Activated CD4-positive, alpha-beta T cell treated with anti-CD3 and anti-CD28 coated beads for 4 hours (primary cell): ENCODE results near the gene CSF1R.
"Not testable (repeated sequence)": the region's sequence is repeated elsewhere in the genome, so short reads cannot be mapped to it uniquely, and the experiment has no call there.

ENCODE experiments used
- DNase-seq, 2 donors: peaks; one replicate each; pipeline ENCODE4 v3.0.0-alpha.2; 2020

The CSF1R gene

GRCh38 chr5:150103678-150104549 is 17.6 kb upstream of the CSF1R start:
- DNase-seq, result no peak

DNA sequence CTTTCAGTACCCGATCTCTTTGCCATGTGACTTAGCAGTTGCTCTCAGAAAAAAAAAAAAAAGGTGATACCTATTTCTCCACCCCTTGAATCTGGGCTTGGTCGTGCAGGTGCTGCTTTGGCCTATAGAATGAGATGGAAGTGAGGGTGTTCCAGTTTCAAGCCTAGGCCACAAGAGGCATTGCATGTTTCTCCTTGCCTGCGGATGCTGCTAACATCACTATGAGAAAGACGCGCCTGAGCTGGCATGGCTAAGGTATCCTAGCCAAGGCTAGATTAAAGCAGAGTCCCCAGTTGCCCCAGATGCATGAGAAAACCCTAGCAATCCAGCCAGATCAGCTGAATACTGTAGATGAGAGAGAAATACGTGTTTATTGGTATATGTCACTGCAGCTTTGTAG is 14.7 kb upstream of the CSF1R start:
- no peak for DNase-seq

DNA sequence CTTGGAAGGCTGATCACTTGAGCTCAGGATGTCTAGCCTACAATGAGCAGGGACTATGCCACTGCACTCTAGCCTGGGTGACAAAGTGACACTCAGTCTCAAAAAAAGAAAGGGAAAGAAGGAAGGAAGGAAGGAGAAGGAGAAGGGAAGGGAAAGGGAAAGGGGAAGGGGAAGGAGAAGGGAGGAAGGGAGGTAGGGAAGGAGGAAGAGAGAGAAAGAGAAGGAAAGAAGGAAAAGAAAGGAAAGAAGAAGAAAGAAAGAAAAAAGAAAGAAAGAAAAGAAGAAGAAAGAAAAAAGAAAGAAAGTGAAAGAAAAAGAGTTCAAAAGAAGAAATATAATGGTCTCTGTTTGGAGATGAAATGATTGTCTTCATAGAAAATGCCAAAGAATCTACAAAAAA is 10.8 kb upstream of the CSF1R start:
- DNase-seq, result no peak

DNA sequence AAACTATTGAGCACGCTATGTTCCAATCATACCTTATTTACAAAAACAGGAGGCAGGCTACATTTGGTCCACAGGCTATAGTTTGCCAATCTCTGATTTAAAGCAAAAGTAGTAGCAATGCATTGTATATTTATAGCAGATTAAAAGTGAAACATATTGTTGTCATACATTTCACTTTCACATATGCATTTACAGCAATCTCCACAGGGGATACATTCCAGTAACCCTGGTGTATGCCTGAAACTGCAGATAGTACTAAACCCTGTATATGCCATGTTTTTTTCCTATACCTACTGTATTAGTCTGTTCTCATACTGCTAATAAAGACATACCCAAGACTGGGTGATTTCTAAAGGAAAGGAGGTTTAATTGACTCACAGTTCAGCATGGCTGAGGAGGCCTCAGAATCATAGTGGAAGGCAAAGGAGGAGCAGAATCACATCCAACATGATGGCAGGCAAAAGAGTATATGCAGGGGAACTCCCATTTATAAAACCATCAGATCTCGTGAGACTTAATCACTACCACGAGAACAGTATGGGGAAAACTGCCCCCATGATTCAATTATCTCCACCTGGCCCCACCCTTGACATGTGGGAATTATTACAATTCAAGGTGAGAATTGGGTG is 5.9 kb upstream of the CSF1R start:
- DNase-seq, result no peak

DNA sequence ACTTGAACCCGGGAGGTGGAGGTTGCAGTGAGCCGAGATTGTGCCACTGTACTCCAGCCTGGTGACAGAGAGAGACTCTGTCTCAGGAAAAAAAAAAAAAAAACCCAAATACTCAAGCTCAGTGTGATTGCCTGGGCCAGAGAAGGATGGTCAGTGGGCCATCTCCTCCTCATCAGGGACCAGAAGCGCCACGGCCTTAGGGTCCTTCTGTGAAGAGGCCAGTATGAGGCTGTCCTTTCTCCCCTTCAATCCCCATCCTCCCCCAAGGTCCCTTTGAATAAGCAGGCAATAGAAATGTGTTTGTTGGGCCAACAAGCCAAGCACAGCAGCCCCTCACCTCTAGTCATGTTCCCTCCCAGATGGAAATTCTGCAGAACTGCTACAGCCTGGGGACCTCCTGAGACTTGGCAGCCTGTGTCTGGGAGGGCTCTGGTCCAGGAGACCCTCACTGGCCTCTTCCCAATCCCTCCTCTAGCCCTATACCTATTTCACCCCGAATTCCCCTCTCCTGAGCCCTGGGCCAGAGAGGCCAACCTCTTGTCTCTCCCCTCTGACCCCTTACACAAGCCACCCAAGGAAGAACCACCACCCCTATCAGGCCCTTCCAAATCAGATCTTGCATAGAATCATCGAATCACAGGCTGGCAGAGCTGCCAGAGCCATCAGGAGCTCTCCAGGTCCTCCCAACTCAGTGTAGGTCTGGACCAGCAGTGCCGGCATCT is 1.0 kb downstream of the CSF1R start:
- no peak for DNase-seq

DNA sequence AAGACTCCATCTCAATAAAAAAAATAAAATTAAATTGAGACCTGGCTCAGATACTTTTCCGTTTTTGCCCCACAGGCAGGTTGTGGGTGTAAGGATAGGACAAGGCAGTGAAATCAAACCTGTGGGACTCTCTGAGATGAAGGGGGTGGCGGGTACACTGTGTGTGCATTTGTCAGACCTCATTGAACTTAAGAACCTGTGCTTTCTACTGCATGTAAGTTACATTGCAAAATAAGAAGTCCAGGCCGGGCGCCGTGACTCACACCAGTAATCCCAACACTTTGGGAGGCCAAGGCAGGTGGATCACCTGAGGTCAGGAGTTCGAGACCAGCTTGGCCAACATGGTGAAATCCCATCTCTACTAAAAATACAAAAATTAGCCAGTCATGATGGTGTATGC is 1.6 kb downstream of the CSF1R start:
- not testable (repeated sequence) for DNase-seq

DNA sequence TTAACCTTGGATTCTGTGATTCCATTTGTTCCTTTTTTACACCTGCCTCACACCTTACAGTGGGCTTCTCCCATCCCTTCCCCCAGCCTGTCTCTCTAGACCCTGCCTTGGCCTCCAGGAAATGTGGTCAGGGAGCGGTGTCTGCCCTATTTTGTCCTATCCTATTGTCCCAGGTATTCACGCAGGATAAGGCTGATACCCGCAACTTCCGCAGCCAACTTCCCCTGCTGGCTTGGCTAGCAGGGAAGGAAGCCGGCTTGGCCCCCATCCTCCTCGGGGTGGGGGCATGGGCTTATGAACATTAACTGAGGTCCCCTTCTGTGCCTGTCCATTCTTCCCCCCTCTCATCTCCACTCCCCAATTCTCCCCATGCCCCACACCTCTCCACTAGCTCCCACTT is 3.5 kb downstream of the CSF1R start:
- no peak for DNase-seq

DNA sequence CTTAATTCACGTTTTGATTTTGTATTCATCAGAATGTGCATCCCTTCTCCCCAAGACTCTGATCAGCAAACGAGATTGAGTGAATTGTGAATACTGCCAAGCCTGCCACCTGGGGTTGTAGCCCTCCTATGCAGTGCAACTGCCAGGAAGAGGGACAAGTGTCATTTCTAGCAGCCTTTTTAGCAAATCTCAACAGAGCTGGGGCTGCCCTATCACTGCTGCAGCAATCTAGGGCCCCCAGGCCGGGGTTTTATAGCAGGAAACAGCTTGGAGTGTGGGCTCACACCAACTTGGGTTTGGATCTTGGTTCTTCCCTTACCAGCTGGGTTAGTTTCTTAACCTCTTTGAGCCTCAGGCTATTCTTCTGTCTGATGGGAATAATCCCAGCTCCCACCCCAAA is 4.0 kb downstream of the CSF1R start:
- no peak for DNase-seq

DNA sequence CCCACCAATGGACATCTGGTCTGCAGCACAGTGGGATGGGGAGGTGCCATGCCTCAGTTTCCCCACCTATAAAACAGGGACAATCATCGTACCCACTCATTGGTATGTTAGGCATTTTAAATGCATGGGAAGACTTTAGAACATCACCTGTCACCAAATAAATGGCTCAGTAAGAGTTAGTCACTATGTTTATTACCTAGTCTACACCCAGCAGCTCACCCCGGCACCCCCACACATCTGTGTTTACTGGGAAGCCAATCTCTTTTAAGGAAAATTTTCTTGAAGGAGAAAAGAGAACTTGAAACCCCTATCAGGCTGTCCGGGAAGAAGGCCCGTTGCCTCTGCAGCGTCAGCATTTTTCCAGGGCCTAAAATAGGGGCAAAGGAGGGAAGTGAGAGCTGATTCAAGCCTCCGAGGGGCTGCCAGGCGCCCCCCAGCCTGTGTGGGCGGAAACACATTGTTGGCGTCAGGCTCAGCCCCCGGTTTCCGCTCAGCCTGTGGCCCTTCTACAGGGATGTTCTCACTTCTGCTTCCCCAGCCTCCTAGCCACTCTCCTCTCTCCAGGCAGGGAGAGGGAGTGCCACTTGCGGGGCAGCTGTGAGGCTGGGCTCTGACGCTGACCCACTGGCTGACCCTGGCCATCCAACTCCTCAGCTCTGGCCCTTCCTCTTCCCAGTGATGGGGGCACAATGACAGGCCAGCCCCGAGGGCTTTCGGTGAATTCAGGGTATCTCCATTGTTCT is 4.6 kb downstream of the CSF1R start:
- no peak for DNase-seq

DNA sequence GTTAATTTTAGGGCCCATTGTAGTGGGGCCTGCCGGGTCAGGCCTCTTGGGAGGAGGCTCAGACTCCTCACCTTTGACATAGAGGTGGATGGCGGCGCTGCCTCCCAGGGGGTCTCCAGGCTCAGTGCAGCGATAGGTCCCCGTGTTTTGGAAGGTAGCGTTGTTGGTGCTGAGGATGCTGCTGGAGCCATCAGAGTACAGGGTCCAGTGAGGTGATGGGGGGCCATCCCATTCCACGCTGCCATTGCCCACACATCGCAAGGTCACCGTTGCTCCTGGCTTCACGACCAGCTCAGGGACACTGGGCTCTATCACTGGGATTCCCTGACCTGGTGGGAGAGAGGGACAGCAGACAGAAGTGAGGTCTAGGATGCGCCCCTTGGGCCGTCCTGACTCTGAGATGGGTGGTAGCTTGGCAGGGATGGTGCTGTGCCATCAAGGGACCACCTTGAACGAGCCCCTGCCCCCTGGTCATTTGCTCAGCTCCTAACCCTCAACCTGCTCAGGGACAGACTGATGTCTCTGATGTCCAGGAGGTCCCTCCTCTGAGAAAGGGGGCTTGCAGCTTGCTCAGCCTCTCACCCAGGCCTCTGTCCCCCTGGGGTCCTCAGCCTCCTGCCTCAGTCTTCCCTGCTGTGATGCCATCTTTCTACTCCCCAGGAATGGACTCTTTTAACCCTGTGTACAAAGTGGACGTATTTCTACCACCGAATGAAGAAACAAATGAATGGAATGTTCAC is 5.5 kb downstream of the CSF1R start:
- no peak for DNase-seq

- DNase-seq, result no peak
Observed at GRCh38 chr5:150079909-150080461, 6.4 kb downstream of the CSF1R start.

GRCh38 chr5:150078802-150079689 is 7.3 kb downstream of the CSF1R start:
- no peak for DNase-seq

- no peak for DNase-seq
Observed at GRCh38 chr5:150077996-150078801, 8.2 kb downstream of the CSF1R start.

DNA sequence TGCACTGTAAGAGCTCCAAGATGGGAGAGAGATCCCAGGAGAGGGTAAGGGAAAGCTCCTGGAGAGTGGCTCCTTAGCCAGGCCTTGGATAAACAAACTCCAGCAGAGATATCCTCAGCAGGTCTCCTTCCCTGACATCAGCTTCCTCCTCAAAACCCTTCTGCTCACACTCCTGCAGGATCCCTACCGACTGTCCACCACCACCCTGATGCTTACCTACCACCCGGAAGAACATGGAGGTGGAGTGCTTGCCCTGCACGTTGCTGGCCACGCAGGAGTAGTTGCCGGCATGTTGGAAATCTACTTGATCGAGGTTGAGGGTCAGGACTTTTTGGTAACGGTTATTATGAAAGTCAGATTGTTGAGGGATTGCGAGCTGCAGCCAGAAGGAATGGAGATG is 9.3 kb downstream of the CSF1R start:
- DNase-seq, result no peak

- DNase-seq, result no peak
Observed at GRCh38 chr5:150075806-150076205, 10.5 kb downstream of the CSF1R start.

GRCh38 chr5:150075233-150075632 is 11.1 kb downstream of the CSF1R start:
- no peak for DNase-seq

DNA sequence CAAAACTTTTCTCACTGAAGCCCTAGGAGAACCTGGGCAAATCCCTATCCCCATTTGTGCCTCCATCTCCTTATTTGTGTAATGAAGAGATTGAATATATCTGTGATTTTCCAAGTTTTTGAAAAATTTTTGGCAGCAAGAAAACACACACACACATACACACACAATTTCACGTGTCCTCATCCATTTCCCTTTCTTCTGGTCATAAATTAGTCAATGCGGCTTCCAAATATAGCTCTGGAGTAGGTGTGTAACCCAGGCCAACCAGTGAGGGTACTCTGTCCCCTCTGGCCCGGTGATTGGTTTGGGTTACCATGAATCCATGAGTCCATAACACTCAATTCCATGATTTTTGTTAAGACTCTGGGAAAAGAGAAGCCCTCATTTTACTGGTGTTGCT is 12.7 kb downstream of the CSF1R start:
- no peak for DNase-seq

DNA sequence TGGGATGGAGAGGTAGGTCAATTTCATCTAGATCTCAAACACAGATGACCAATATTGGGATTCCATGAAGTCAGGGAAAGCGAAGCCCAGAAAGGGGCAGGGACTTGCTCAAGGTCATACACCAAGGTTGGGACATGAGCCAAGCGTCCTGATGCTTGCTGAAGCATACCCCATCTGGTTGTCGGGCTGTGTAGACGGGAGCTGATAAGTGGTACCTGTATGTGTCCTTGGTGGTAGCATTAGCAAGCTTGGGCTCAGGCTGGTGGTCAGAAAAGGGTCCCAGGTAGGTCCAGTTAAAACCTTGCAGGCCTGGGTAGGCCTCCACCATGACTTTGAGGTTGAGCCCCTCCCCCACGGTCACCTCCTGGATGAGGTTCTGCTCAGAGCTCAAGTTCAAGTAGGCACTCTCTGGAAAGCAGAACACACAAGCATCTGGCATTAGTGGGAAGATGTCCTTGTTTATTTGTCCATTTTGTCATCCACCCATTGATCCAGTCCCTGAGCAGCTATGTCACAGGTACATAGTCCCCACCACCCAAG is 13.2 kb downstream of the CSF1R start:
- no peak for DNase-seq

- no peak for DNase-seq
Observed at GRCh38 chr5:150070821-150071220, 15.5 kb downstream of the CSF1R start.
